HG03457 (cell line): ENCODE results near the gene ENTPD2.

Source experiments
- ATAC-seq: cut with Tn5 transposase; IDR thresholded peaks from one replicate; pipeline ENCODE4 v1.9.1; 2021; ENCODE audit warnings: moderate number of reproducible peaks; ENCODE audit not compliant: unreplicated experiment

ENTPD2 gene

GRCh38 chr9:137031904-137032640, 21.8 kb downstream of the ENTPD2 start, which contains the start of gene FUT7:
Gene FUT7 (minus strand): TSS chr9:137032088. CDS start chr9:137031991, 97 bp downstream.
- ATAC-seq: no peak

GRCh38 chr9:137030538-137031527, 23.0 kb downstream of the ENTPD2 start:
- ATAC-seq: no peak

GRCh38 chr9:137030006-137030405, 23.9 kb downstream of the ENTPD2 start:
- no peak for ATAC-seq

- no peak for ATAC-seq
Observed at GRCh38 chr9:137029058-137029936, 24.6 kb downstream of the ENTPD2 start.

GRCh38 chr9:137028263-137029057, 25.4 kb downstream of the ENTPD2 start:
- ATAC-seq: no peak

GRCh38 chr9:137027369-137028262, 26.2 kb downstream of the ENTPD2 start, which contains the start of gene ABCA2:
Gene ABCA2 (minus strand): TSS chr9:137028237. CDS start chr9:137028140, 97 bp downstream.
- no peak for ATAC-seq

- no peak for ATAC-seq
Observed at GRCh38 chr9:137026828-137027227, 27.0 kb downstream of the ENTPD2 start.

- no peak for ATAC-seq
Observed at GRCh38 chr9:137026384-137026783, 27.5 kb downstream of the ENTPD2 start.

GRCh38 chr9:137025517-137025966, 28.3 kb downstream of the ENTPD2 start:
- no peak for ATAC-seq

- ATAC-seq: no peak
Observed at GRCh38 chr9:137023583-137023991, 30.3 kb downstream of the ENTPD2 start.

- no peak for ATAC-seq
Observed at GRCh38 chr9:137023157-137023556, 30.7 kb downstream of the ENTPD2 start.

- no peak for ATAC-seq
Observed at GRCh38 chr9:137022662-137023008, 31.2 kb downstream of the ENTPD2 start.

- ATAC-seq: no peak
Observed at GRCh38 chr9:137021979-137022661, 31.7 kb downstream of the ENTPD2 start.

- ATAC-seq: no peak
Observed at GRCh38 chr9:137021568-137021978, 32.3 kb downstream of the ENTPD2 start.

- no peak for ATAC-seq
Observed at GRCh38 chr9:137020771-137021567, 32.9 kb downstream of the ENTPD2 start.

- no peak for ATAC-seq
Observed at GRCh38 chr9:137019891-137020683, 33.8 kb downstream of the ENTPD2 start.
